HepG2 (cell line): ENCODE measurements around the gene PMEPA1. TPM values are rescaled to one million over a fixed set of nuclear protein-coding genes. Genes with fewer than 3 reads are reported as not detected.

Source experiments
- ATAC-seq: fragments of 200-7000 bp; cut with Tn5 transposase; 3 replicates; pipeline ENCODE4 v1.9.1; 2020; ENCODE audit warnings: mild to moderate bottlenecking, moderate library complexity
- BruUV-seq: library from RNA; stranded (reverse); fragments of 400-500 nt; replicated peaks from 2 replicates; lab custom pipeline; 2021; lab: Mats Ljungman, UMichigan
- CTCF ChIA-PET: fragments of 300-600 bp; formaldehyde crosslinking; extraction: SDS; loops from one replicate; lab custom pipeline; 2021; ENCODE audit warnings: low total read pairs, inconsistent platforms, low intra/inter-chr PET ratio; lab: Yijun Ruan, JAX
- POLR2A ChIA-PET: fragments of 350-600 bp; sonication (Branson Sonifier 250); formaldehyde crosslinking; loops from one replicate; lab custom pipeline; 2020; ENCODE audit warnings: antibody characterized with exemption, inconsistent platforms; lab: Yijun Ruan, JAX
- DNase-seq: peaks from one replicate; pipeline ENCODE4 v3.0.0-alpha.2; 2015; ENCODE audit warnings: low spot score
- FAIRE-seq: peaks from 3 replicates; lab custom pipeline; 2011; peaks lifted over from hg19 to GRCh38; lab: Jason Lieb, UNC
- H2AFZ ChIP-seq: one replicate; pipeline ENCODE4 v1.6.1; 2011; ENCODE audit warnings: low read length, inconsistent platforms
- H3K27ac ChIP-seq: fragments of 300-600 bp; 3 replicates; pipeline ENCODE4 v1.8.0; 2011; ENCODE audit warnings: mixed run types, mild to moderate bottlenecking, mixed read lengths, low read length, inconsistent platforms; ENCODE audit not compliant: insufficient read depth; ENCODE audit errors: extremely low read length
- H3K27me3 ChIP-seq, 2 experiments: fragments of 200-600 bp in 1 of 2; 2 replicates in 1 of 2; 3 replicates in 1 of 2; pipeline versions ENCODE4 v1.6.0 to v1.8.0; 2011; ENCODE audit warnings: low read length in 2 of 2, mild to moderate bottlenecking in 2 of 2, moderate library complexity in 2 of 2, inconsistent platforms in 1 of 2; ENCODE audit not compliant: insufficient read depth in 2 of 2, control insufficient read depth in 1 of 2
- H3K36me3 ChIP-seq, 2 experiments: fragments of 200-600 bp in 1 of 2; replicated peaks in 1 of 2; 2 replicates in 1 of 2; 3 replicates in 1 of 2; pipeline versions ENCODE4 v1.5.1 to v1.8.0; 2011; ENCODE audit warnings: low read length in 2 of 2, inconsistent platforms in 1 of 2; ENCODE audit not compliant: insufficient read depth in 2 of 2, control insufficient read depth in 1 of 2
- H3K4me1 ChIP-seq: 2 replicates; pipeline ENCODE4 v1.5.1; 2012; ENCODE audit warnings: low read length, inconsistent platforms; ENCODE audit not compliant: insufficient read depth
- H3K4me2 ChIP-seq: 2 replicates; pipeline ENCODE4 v1.6.0; 2011; ENCODE audit warnings: low read depth, low read length, inconsistent platforms
- H3K4me3 ChIP-seq, 3 experiments: fragments of 200-600 bp in 1 of 3; sonication (generic), shearing (Covaris generic) in 1 of 3; replicated peaks in 1 of 3; 2 replicates each; pipeline ENCODE4 v1.5.1; 2011 to 2016; ENCODE audit warnings: low read length in 3 of 3, inconsistent platforms in 2 of 3, low read depth in 2 of 3, mild to moderate bottlenecking in 2 of 3, control low read depth in 1 of 3, mixed read lengths in 1 of 3; ENCODE audit not compliant: insufficient read depth in 1 of 3
- H3K79me2 ChIP-seq: one replicate; pipeline ENCODE4 v1.6.1; 2011; ENCODE audit warnings: low read length, inconsistent platforms; ENCODE audit not compliant: insufficient read depth
- H3K9ac ChIP-seq: 2 replicates; pipeline ENCODE4 v1.6.0; 2011; ENCODE audit warnings: mild to moderate bottlenecking, low read depth, low read length, inconsistent platforms; ENCODE audit not compliant: insufficient read depth
- H3K9me3 ChIP-seq: 2 replicates; pipeline ENCODE4 v1.5.1; 2012; ENCODE audit warnings: mild to moderate bottlenecking, low read length
- H4K20me1 ChIP-seq: 2 replicates; pipeline ENCODE4 v1.6.0; 2011; ENCODE audit warnings: inconsistent platforms, mild to moderate bottlenecking, low read length, moderate library complexity; ENCODE audit not compliant: insufficient read depth
- ARNT ChIP-seq: fragments of 450-650 bp; IDR thresholded peaks from 2 replicates; pipeline ENCODE4 v1.6.1; 2017
- EED ChIP-seq: sonication (generic); formaldehyde crosslinking; IDR thresholded peaks from 2 replicates; pipeline ENCODE4 v1.5.0; 2020; ENCODE audit warnings: mild to moderate bottlenecking, missing genetic modification reagents
- HNRNPLL ChIP-seq: fragments of 200-400 bp; formaldehyde crosslinking; IDR thresholded peaks from 2 replicates; pipeline ENCODE4 v1.6.1; 2017; ENCODE audit warnings: mild to moderate bottlenecking, low read depth, low read length; ENCODE audit not compliant: poor library complexity, severe bottlenecking
- NONO ChIP-seq, 2 experiments: fragments of 450-650 bp in 1 of 2; sonication (generic) in 1 of 2; formaldehyde crosslinking in 1 of 2; IDR thresholded peaks in 1 of 2; conservative IDR thresholded peaks in 1 of 2; 2 replicates each; pipeline versions ENCODE4 v1.6.1 to v1.8.0; 2017 to 2022; ENCODE audit warnings: mild to moderate bottlenecking in 1 of 2, missing genetic modification reagents in 1 of 2, moderate library complexity in 1 of 2
- PCBP2 ChIP-seq: fragments of 200-400 bp; formaldehyde crosslinking; optimal IDR thresholded peaks from 2 replicates; pipeline ENCODE3; 2018; ENCODE audit warnings: low read length, low read depth; ENCODE audit not compliant: poor library complexity, severe bottlenecking
- PHB2 ChIP-seq: fragments of 450-650 bp; IDR thresholded peaks from 2 replicates; pipeline ENCODE4 v1.6.1; 2018; ENCODE audit not compliant: partially characterized antibody
- POLR2AphosphoS2 ChIP-seq: IDR thresholded peaks from 2 replicates; pipeline ENCODE4 v1.6.1; 2011; ENCODE audit warnings: low read depth, low read length, improper control_type of control experiment
- SP140L ChIP-seq: sonication (generic); formaldehyde crosslinking; IDR thresholded peaks from 2 replicates; pipeline ENCODE4 v1.4.0; 2020; ENCODE audit warnings: missing genetic modification reagents, borderline replicate concordance
- TBP ChIP-seq: sonication (generic); formaldehyde crosslinking; IDR thresholded peaks from 2 replicates; pipeline ENCODE4 v1.5.0; 2020; ENCODE audit warnings: missing genetic modification reagents
- ZBTB8A ChIP-seq: sonication (generic); formaldehyde crosslinking; IDR thresholded peaks from 2 replicates; pipeline ENCODE4 v1.4.0; 2020; ENCODE audit warnings: mild to moderate bottlenecking, low read depth, missing genetic modification reagents, borderline replicate concordance
- ZNF446 ChIP-seq: sonication (generic); formaldehyde crosslinking; IDR thresholded peaks from 2 replicates; pipeline ENCODE4 v1.5.0; 2020; ENCODE audit warnings: mild to moderate bottlenecking, missing genetic modification reagents
- ZNF556 ChIP-seq: sonication (generic); formaldehyde crosslinking; IDR thresholded peaks from 2 replicates; pipeline ENCODE4 v1.4.0; 2020; ENCODE audit warnings: mild to moderate bottlenecking, missing genetic modification reagents, borderline replicate concordance
- ZNF713 ChIP-seq: sonication (generic); formaldehyde crosslinking; IDR thresholded peaks from 2 replicates; pipeline ENCODE4 v1.4.0; 2020; ENCODE audit warnings: mild to moderate bottlenecking, missing genetic modification reagents
- ZNF792 ChIP-seq: IDR thresholded peaks from 2 replicates; pipeline ENCODE4 v1.6.1; 2016
- WGBS: methylation state at CpG from one replicate; pipeline ENCODE4 v1.1.6; 2017; ENCODE audit warnings: low lambda C conversion rate; 5-methylcytosine and 5-hydroxymethylcytosine counted together
- in situ Hi-C: cut with HindIII; loops from 2 replicates; pipeline ENCODE4 v1.10.0; 2017; ENCODE audit warnings: low pct_unique_long_range_greater_than_20kb; ENCODE audit not compliant: extremely low pct_ligation_motif_present
- intact Hi-C: fragments of 100-400 bp; cut with micrococcal nuclease; formaldehyde crosslinking; loops from one replicate; pipeline ENCODE4 v1.10.0; 2022; ENCODE audit not compliant: unreplicated experiment
- polyA plus RNA-seq, 8 experiments: library from polyadenylated mRNA; depleted of rRNA in 3 of 8; stranded (reverse) in 7 of 8; unstranded in 1 of 8; fragments of >200 nt; fragmentation: Illumina TruSeq in 4 of 8; extraction: Trizol in 4 of 8; gene quantifications; 2 replicates each; pipeline versions ENCODE4 v1.2.1 to v1.2.3, GENCODE V29; 2011 to 2016; ENCODE audit warnings: low read depth in 4 of 8, missing spikeins in 1 of 8, mixed read lengths in 1 of 8; ENCODE audit not compliant: insufficient read depth in 1 of 8
- total RNA-seq, 5 experiments: library from RNA; depleted of rRNA; stranded (reverse); fragments of >200 nt; fragmentation: Illumina TruSeq; extraction: Trizol; gene quantifications; 2 replicates each; pipeline ENCODE4 v1.2.3, GENCODE V29; 2016; ENCODE audit warnings: low read depth in 1 of 5
- TF ChIP-seq, protein P1 (sequence below): IDR thresholded peaks from 2 replicates; pipeline ENCODE4 v1.6.1; 2016
- TF ChIP-seq, protein P2 (sequence below): fragments of 450-650 bp; IDR thresholded peaks from 2 replicates; pipeline ENCODE4 v1.6.1; 2016
- TF ChIP-seq, protein P3 (sequence below): sonication (generic); formaldehyde crosslinking; IDR thresholded peaks from 2 replicates; pipeline ENCODE4 v1.4.0; 2020; ENCODE audit warnings: missing genetic modification reagents, low read depth, mild to moderate bottlenecking, borderline replicate concordance

The PMEPA1 gene
- total and polyA plus RNA-seq, 2 of the 13 experiments (the other 11 are each of a cell fraction or from before 2014, with no cell fraction given) = not detected

DNA sequence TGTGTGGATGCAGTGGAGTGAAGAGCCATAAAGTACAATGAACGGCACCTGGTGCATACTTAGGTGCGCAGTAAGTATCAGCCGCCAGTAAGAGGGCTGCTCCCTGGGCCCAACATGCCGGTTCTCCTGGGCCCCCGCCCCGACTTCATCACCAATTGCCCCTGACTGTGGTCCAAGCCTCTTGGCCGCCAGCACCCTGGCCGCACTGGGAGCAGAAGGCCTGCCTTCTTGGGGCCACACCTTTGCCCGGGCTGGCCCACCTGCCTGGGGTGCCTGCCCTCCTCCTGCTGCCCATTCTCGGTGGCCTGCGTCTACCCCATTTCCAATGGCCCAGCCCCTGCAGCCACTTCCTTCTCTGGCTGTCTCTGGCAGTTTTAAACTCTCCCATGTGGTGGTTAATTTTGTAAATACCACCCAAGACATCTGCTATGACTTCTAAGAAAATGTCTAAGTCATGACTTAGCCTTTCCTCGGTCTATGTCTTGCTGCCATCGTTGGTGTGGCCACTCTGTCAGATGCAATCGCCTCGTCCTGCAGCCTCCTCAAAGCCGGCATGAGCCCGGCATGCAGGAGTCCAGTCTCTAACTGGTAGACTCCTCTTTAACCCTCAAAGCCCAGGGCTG lies 36.8 kb downstream of the PMEPA1 start:
- DNase-seq = no peak
- FAIRE-seq = no peak
- TF ChIP-seq ARNT (no peak), ZNF713 (CRISPR knock-in tag) (no peak), ZNF446 (CRISPR knock-in tag) (no peak), EED (CRISPR knock-in tag) (0 out of 2 replicates have a peak, but pooled peaks have one; percentile 46)
- Histone ChIP-seq H3K9me3 (no peaks in the 10 kb centered on the region), H3K4me2 (no peak overlapping the region), H3K4me3 (no peak overlapping the region), H3K79me2 (no peaks in the 10 kb centered on the region), H3K27ac (no peak overlapping the region), H3K36me3 (no peaks in the 10 kb centered on the region), H2AFZ (no peak overlapping the region), H3K4me1 (no peaks in the 10 kb centered on the region), H3K9ac (no peak overlapping the region), H3K27me3 (peaks cover 14 to 93% of the 10 kb centered on the region in 2 experiments), H4K20me1 (no peaks in the 10 kb centered on the region; the same call in 1 of the 2 replicates)
- intact Hi-C loops (no loop called here), in situ Hi-C loops (no loop called here)
- BruUV-seq = no TSS peak
- no peak for ATAC-seq
- ChIA-PET POLR2A (no interaction called here), CTCF (no interaction called here)
- 20% methylated on average over 14 of the region's 17 CpGs for WGBS

DNA sequence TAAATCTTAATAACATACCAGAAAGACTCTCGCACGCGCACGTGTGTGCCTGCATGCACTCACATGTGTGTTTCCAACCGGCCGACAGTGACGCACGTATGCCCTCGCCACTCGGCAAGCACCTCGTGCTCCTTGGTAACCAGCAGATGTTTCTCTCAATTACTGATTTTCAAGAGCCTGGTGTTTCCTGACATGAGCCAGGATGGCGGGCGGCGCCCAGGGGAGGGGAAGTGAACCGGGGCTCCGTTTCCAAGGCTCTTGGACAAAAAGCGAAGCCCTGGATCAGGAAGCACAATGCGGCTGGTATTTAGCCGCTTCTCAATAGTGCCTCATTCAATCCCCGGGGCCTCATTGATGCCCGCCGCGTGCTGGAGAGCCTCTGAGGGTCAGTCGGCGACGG lies 37.7 kb downstream of the PMEPA1 start:
- Histone ChIP-seq H3K79me2 (no peaks in the 10 kb centered on the region), H3K27ac (no peak overlapping the region), H3K36me3 (no peaks in the 10 kb centered on the region), H2AFZ (no peak overlapping the region), H3K9me3 (no peaks in the 10 kb centered on the region), H4K20me1 (no peaks in the 10 kb centered on the region; the same call in 1 of the 2 replicates), H3K27me3 (peaks cover 15 to 93% of the 10 kb centered on the region in 2 experiments), H3K4me1 (no peaks in the 10 kb centered on the region), H3K4me2 (no peak overlapping the region), H3K4me3 (no peak overlapping the region), H3K9ac (no peak overlapping the region)
- in situ Hi-C loops = no loop called here
- no peak for ATAC-seq
- 54% methylated on average over 26 of the region's 26 CpGs for WGBS
- ChIA-PET POLR2A (no interaction called here), CTCF (no interaction called here)
- BruUV-seq = no TSS peak
- FAIRE-seq = no peak
- DNase-seq = no peak
- intact Hi-C loops = no loop called here
- TF ChIP-seq SP140L (CRISPR knock-in tag) = no peak
- no peak for TF ChIP-seq ZBTB8A
- no peak for TF ChIP-seq ZNF556 (CRISPR knock-in tag)
- TF ChIP-seq TBP (CRISPR knock-in tag) = no peak
- TF ChIP-seq, protein P1, sequence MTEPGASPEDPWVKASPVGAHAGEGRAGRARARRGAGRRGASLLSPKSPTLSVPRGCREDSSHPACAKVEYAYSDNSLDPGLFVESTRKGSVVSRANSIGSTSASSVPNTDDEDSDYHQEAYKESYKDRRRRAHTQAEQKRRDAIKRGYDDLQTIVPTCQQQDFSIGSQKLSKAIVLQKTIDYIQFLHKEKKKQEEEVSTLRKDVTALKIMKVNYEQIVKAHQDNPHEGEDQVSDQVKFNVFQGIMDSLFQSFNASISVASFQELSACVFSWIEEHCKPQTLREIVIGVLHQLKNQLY (CRISPR knock-in tag) = no peak
- TF ChIP-seq POLR2AphosphoS2 = no peak
- TF ChIP-seq NONO (IDR thresholded peaks at IDR 0.05) = no peak
- TF ChIP-seq NONO (CRISPR knock-in tag; conservative IDR thresholded peaks at IDR 0.05) = no peak
- TF ChIP-seq, protein P2, sequence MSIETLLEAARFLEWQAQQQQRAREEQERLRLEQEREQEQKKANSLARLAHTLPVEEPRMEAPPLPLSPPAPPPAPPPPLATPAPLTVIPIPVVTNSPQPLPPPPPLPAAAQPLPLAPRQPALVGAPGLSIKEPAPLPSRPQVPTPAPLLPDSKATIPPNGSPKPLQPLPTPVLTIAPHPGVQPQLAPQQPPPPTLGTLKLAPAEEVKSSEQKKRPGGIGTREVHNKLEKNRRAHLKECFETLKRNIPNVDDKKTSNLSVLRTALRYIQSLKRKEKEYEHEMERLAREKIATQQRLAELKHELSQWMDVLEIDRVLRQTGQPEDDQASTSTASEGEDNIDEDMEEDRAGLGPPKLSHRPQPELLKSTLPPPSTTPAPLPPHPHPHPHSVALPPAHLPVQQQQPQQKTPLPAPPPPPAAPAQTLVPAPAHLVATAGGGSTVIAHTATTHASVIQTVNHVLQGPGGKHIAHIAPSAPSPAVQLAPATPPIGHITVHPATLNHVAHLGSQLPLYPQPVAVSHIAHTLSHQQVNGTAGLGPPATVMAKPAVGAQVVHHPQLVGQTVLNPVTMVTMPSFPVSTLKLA = peak; percentile 47
- TF ChIP-seq PHB2 = no peak
- TF ChIP-seq HNRNPLL = peak; percentile 47
- TF ChIP-seq PCBP2 = no peak
- no peak for TF ChIP-seq ZNF792 (CRISPR knock-in tag)
- TF ChIP-seq, protein P3, sequence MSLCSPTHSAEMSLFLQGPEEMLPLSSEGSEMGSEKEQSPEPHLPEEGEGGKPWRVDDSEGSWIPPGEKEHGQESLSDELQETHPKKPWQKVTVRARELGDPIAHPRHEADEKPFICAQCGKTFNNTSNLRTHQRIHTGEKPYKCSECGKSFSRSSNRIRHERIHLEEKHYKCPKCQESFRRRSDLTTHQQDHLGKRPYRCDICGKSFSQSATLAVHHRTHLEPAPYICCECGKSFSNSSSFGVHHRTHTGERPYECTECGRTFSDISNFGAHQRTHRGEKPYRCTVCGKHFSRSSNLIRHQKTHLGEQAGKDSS (CRISPR knock-in tag) = no peak
